ENCODE data around the gene SMURF1.

Gene SMURF1

GRCh38 chr7:98984126-98984525 lies 159.8 kb downstream of the SMURF1 start:
- Histone ChIP-seq H3K36me3 (ENCODE audit: control insufficient read depth in 2 of 2, insufficient read depth in 2 of 2, low read length in 2 of 2) (peaks cover 66 to 67% of the 10 kb centered on the region in 2 donors), H3K9ac (ENCODE audit: low read length in 2 of 2) (no peak overlapping the region), H3K4me3 (ENCODE audit: low read length in 2 of 2) (no peak overlapping the region), H3K27ac (ENCODE audit: low read length) (no peak overlapping the region), H3K9me3 (ENCODE audit: control insufficient read depth in 2 of 2, low read length in 2 of 2) (no peaks in the 10 kb centered on the region), H3K27me3 (ENCODE audit: control insufficient read depth in 1 of 2, insufficient read depth in 2 of 2, low read length in 2 of 2) (no peaks in the 10 kb centered on the region), H3K4me1 (ENCODE audit: control insufficient read depth, insufficient read depth, low read length) (no peaks in the 10 kb centered on the region)

- no peaks in the 10 kb centered on the region for H3K9me3 ChIP-seq (ENCODE audit: control insufficient read depth in 2 of 2, low read length in 2 of 2)
- H3K4me3 ChIP-seq (ENCODE audit: low read length in 2 of 2), result no peak overlapping the region
- H3K27me3 ChIP-seq (ENCODE audit: control insufficient read depth in 1 of 2, insufficient read depth in 2 of 2, low read length in 2 of 2), result no peaks in the 10 kb centered on the region
- H3K36me3 ChIP-seq (ENCODE audit: control insufficient read depth in 2 of 2, insufficient read depth in 2 of 2, low read length in 2 of 2), result peaks cover 67 to 68% of the 10 kb centered on the region in 2 donors
- no peak overlapping the region for H3K9ac ChIP-seq (ENCODE audit: low read length in 2 of 2)
- H3K4me1 ChIP-seq (ENCODE audit: control insufficient read depth, insufficient read depth, low read length), result no peaks in the 10 kb centered on the region
- no peak overlapping the region for H3K27ac ChIP-seq (ENCODE audit: low read length)
These were observed 161.2 kb downstream of the SMURF1 start for GRCh38 chr7:98982686-98983085.

GRCh38 chr7:98981701-98982100 lies 162.2 kb downstream of the SMURF1 start:
- Histone ChIP-seq H3K9me3 (ENCODE audit: control insufficient read depth in 2 of 2, low read length in 2 of 2) (no peaks in the 10 kb centered on the region), H3K4me1 (ENCODE audit: control insufficient read depth, insufficient read depth, low read length) (no peaks in the 10 kb centered on the region), H3K9ac (ENCODE audit: low read length in 2 of 2) (no peak overlapping the region), H3K27me3 (ENCODE audit: control insufficient read depth in 1 of 2, insufficient read depth in 2 of 2, low read length in 2 of 2) (no peaks in the 10 kb centered on the region), H3K36me3 (ENCODE audit: control insufficient read depth in 2 of 2, insufficient read depth in 2 of 2, low read length in 2 of 2) (peaks cover 73 to 76% of the 10 kb centered on the region in 2 donors), H3K4me3 (ENCODE audit: low read length in 2 of 2) (no peak overlapping the region), H3K27ac (ENCODE audit: low read length) (no peak overlapping the region)

- Histone ChIP-seq H3K4me1 (ENCODE audit: control insufficient read depth, insufficient read depth, low read length) (no peaks in the 10 kb centered on the region), H3K4me3 (ENCODE audit: low read length in 2 of 2) (no peak overlapping the region), H3K9me3 (ENCODE audit: control insufficient read depth in 2 of 2, low read length in 2 of 2) (no peaks in the 10 kb centered on the region), H3K27ac (ENCODE audit: low read length) (no peak overlapping the region), H3K9ac (ENCODE audit: low read length in 2 of 2) (no peak overlapping the region), H3K27me3 (ENCODE audit: control insufficient read depth in 1 of 2, insufficient read depth in 2 of 2, low read length in 2 of 2) (no peaks in the 10 kb centered on the region), H3K36me3 (ENCODE audit: control insufficient read depth in 2 of 2, insufficient read depth in 2 of 2, low read length in 2 of 2) (peaks cover 76 to 86% of the 10 kb centered on the region in 2 donors)
These were observed 165.2 kb downstream of the SMURF1 start for GRCh38 chr7:98978672-98979071.
